DMS53 (cell line): ENCODE measurements around the gene GPRC5D.

ENCODE experiments used
- DNase-seq: peaks from one replicate; lab custom pipeline; 2025; lab: John Stamatoyannopoulos, UW

GPRC5D gene

GRCh38 chr12:12952036-12952435, at the start of gene GPRC5D:
GPRC5D (minus strand) TSS chr12:12952170; CDS start chr12:12950384, 1,786 bp downstream.
- no peak for DNase-seq

DNA sequence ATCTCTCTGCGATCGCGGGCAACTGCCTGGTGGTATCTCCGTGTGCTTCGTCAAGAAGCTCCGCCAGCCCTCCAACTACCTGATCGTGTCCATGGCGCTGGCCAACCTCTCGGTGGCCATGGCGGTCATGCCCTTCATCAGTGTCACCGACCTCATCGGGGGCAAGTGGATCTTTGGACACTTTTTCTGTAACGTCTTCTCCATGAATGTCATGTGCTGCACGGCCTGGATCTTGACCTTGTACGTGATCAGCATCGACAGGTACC, 49.7 kb upstream of the GPRC5D start:
- no peak for DNase-seq

- peak; percentile 89 for DNase-seq
These were observed 49.2 kb upstream of the GPRC5D start for GRCh38 chr12:13000925-13001774.

DNA sequence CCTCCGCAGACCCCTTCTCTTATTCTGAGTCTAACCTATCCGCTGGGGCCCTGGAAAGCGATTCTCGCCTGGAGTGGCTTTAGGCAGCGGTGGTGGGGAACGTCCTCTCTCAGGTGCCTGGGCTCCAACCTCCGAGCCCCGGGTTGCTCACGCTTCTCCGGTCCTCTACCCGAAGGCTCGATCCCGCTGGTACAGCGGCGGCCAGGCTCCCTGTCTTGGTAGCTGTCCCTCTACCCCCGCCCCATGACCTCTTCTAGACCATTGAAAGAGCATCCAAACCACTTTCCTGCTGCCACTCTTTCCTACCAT, 48.6 kb upstream of the GPRC5D start:
- peak; percentile 95 for DNase-seq

GRCh38 chr12:12999959-13000615, 48.1 kb upstream of the GPRC5D start, which contains the start of gene HEBP1:
HEBP1 (minus strand) TSS chr12:13000265; CDS start chr12:13000114, 151 bp downstream.
- DNase-seq, result peak; percentile 99

GRCh38 chr12:12999271-12999958, 47.4 kb upstream of the GPRC5D start:
- peak; percentile 39 for DNase-seq

GRCh38 chr12:12998248-12998647, 46.3 kb upstream of the GPRC5D start:
- DNase-seq, result no peak

DNA sequence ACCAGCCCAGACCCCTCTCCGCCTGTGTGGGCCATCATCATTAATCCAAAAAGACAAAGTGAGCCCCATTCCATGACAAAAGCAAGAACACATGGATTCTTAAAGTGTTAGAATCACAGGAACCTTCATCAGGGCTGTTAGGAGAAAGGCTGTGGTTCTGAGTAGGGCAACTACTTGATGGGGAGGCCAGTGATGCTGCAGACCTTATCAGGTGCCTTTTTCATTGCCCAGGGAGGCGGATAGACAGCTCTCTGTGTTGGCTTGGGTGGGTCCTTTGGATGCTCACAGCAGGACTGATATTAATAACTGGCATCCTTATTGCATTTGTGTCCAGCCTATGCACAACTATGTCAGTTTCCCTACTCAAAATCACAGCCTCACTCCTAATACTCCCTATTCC, 45.8 kb upstream of the GPRC5D start:
- no peak for DNase-seq

- DNase-seq, result no peak
These were observed 45.2 kb upstream of the GPRC5D start for GRCh38 chr12:12997156-12997555.

GRCh38 chr12:12996209-12996608, 44.2 kb upstream of the GPRC5D start:
- no peak for DNase-seq

DNA sequence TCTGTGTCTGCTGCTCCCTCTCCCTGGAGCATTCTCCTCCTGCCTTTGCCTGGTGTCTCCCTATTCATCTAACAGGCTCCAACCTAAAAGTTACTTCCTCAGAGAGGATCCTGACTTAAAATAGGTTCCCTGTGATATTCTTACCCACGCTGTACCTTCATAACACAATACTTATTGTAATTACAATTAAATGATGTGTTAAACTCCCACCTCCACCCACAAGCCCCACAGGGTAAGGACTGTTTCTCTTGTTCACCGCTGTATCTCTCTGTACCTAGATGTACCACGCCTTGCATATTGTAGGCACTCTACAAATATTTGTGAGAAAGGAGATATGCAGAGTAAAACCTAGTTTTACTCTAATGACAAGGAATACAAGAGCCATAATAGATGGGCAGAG, 43.1 kb upstream of the GPRC5D start:
- no peak for DNase-seq

DNA sequence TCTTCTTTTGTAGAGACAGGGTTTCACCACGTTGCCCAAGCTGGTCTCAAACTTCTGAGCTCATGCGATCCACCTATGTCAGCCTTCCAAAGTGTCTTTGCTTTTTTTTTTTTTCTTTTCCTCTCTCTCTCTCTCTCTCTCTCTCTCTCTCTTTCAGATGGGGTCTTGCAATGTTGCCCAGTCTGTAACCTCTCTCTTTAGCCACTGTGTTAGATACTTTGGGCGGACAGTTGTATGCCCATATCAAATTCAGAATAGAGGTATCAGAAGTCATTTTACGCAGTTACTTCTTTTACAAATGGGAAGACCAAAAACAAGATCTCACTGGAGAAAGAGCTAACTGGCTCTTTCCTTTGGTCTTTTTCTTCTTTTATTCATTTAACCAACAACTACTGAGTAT, 41.4 kb upstream of the GPRC5D start:
- no peak for DNase-seq

DNA sequence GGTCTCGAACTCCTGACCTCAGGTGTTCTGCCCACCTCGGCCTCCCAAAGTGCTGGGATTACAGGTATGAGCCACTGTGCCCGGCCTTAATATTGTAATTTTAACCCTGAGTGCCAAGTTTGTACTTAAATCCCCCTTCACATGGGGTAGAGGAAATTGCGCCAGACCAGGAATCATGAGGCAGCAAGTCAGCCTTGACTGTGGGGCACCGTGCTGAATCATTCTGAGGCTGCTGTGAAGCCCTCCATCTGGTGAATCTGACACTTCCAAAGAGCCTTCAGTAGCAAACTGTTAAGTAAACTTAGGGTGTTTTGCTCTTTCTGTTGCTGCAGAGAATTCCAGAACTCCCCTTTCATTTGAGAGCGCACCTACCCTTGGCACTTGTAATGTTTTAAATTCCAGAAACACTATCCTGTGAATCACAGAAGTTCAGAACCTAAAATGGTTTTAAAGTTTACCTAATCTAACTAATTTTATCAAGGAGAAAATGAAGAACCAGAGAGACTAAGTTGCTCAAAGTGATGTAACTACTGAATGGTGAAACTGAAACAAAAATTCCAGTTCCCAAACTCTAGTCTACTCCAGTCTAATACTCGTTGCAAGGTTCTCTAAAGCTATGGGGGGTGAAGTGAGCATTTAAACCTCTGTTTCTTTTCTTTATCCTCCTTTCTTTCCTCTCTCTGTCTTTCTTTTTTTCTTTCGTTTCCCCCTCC, 40.6 kb upstream of the GPRC5D start:
- DNase-seq, result no peak

GRCh38 chr12:12990700-12991468, 38.9 kb upstream of the GPRC5D start:
- DNase-seq, result peak; percentile 49

- no peak for DNase-seq
These were observed 35.5 kb upstream of the GPRC5D start for GRCh38 chr12:12987421-12987820.

DNA sequence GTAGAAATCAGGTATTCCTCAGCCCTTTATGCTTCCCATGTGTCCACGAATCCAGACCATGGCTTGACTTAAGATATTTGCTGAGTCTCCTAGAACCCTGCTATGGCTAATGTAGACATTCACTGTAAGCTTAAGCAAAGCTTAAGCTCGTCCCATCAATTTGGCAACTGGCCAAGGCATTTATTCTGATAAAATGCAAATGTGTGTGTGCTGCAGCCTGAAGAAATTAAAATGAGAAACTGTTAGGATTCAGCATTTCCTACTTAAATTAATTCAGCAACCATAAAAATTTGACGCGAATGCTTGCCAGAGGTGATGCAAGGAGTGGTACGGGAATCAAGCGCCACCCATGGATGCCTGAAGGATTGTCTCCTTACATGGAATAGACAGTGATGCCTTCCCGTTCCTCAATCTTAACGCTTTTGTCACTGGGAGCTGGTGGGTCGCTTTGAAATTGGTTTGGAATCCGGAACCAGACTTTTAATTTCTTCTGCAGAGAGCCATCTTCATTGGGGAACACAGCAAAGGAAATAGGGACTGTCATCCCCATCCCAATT, 34.9 kb upstream of the GPRC5D start:
- peak; percentile 24 for DNase-seq

DNA sequence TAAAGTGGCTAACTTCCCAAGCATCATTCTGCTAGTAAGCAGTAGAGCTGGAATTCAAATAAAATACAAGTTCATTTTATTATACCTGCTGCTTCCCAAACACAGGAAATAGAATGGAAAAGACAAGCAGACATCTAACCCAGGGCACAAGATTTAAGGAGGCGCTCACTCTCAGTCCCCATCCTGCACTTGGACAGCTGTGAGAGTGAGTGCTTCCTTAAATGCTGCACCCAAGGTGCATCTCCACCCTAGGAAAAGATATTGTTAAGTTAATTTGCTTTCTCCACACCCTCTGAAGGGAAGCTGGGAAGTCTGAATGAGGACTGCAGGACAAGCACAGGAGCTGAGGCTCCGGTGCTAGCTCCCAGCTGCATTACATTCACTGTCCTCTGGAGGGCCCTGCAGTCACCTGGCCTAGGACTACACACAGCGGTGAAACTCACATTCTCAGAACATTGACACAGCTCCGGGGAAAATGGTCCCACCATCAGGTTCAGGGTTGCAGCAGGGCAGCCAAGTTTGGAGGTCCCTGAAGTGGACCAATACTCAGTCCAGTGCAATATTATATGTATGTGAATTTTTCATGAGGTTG, 33.9 kb upstream of the GPRC5D start:
- DNase-seq, result peak; percentile 66

DNA sequence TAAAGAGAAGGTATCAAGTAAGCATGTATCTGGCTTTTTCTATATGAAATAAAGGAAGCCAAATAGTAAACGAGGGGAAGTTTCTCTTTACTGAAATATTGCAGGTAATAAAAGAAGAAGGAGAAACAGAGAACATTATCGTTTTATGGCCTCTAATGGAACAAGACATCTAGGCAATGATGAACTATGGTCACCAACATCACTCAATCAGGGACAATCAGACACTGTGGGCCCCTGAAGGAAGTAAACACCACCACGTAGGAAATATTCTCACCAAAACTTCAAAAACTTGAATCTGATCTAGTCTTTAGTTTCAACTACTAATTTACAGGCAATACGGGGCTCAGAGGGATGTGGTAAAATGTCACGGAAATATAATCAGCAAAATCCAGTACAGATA, 32.2 kb upstream of the GPRC5D start:
- DNase-seq, result no peak

DNA sequence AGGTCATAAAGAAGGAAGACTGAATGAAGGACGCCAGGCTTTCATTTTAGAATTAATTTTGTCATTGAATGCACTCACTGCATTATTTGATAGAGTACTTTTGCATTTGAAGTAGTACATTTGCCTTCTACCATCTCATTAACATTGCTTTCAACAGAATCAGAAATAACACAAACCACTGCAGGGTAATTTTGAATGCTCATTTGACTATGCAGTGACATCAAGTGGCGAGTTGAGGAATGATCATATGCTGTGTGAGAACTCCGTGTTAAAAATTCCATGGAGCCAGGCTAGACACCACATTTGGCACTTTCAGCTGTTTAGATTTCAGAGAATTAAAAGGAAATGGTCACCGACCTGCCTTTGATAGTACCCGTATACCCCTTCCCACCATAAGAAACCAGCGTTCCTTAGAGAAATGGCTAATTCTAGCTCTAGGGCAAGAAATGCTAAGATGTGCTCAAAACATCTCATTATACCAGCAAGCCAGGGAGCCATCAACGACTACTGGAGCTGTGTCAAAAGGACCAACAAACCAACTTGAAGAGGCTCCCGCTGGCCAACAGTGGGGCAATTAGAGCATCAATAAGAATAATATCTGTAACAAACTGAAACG, 31.6 kb upstream of the GPRC5D start:
- DNase-seq, result peak; percentile 76

- no peak for DNase-seq
These were observed 30.4 kb upstream of the GPRC5D start for GRCh38 chr12:12982331-12982730.
